SU-DHL-6 (cell line): ENCODE measurements around the gene KIFC3.

Source experiments
- H2AFZ ChIP-seq: fragments of 200-600 bp; sonication (generic); 2 replicates; pipeline ENCODE4 v1.6.1; 2014; ENCODE audit warnings: low read depth, mild to moderate bottlenecking, moderate library complexity, mixed read lengths, antibody characterized with exemption, low read length; ENCODE audit not compliant: severe bottlenecking
- H3F3A ChIP-seq: fragments of 200-600 bp; shearing (Covaris generic); 2 replicates; pipeline ENCODE4 v1.6.0; 2016; ENCODE audit warnings: antibody characterized with exemption, mild to moderate bottlenecking; ENCODE audit not compliant: insufficient read depth
- H3K27ac ChIP-seq: fragments of 200-600 bp; sonication (generic); 2 replicates; pipeline ENCODE4 v1.5.1; 2016; ENCODE audit warnings: low read depth, mild to moderate bottlenecking, low read length, moderate library complexity, mixed read lengths
- H3K27me3 ChIP-seq: fragments of 200-600 bp; sonication (generic), shearing (Covaris generic); 2 replicates; pipeline ENCODE4 v1.6.0; 2014; ENCODE audit warnings: mild to moderate bottlenecking, low read length
- H3K36me3 ChIP-seq: fragments of 200-600 bp; sonication (generic); 2 replicates; pipeline ENCODE4 v1.6.1; 2014; ENCODE audit warnings: mild to moderate bottlenecking, low read length, mixed read lengths
- H3K4me2 ChIP-seq: fragments of 300-600, 200-600 bp; shearing (Covaris generic), sonication (generic); 2 replicates; pipeline ENCODE4 v1.6.0; 2014; ENCODE audit warnings: low read length, low read depth, mild to moderate bottlenecking; ENCODE audit not compliant: poor library complexity, severe bottlenecking
- H3K4me3 ChIP-seq: fragments of 200-600 bp; sonication (generic); 2 replicates; pipeline ENCODE4 v1.5.1; 2014; ENCODE audit warnings: antibody characterized with exemption, low read length, mild to moderate bottlenecking, mixed read lengths; ENCODE audit not compliant: insufficient read depth, poor library complexity, severe bottlenecking
- H3K79me2 ChIP-seq: fragments of 200-600 bp; sonication (generic); 2 replicates; pipeline ENCODE4 v1.6.1; 2014; ENCODE audit warnings: mild to moderate bottlenecking, low read length, moderate library complexity; ENCODE audit not compliant: insufficient read depth
- H3K9ac ChIP-seq: fragments of 200-600 bp; sonication (generic); 2 replicates; pipeline ENCODE4 v1.7.0; 2014; ENCODE audit warnings: mild to moderate bottlenecking, low read length
- H3K9me2 ChIP-seq: fragments of 200-600 bp; sonication (generic); replicated peaks from 2 replicates; pipeline ENCODE4 v1.6.1; 2014; ENCODE audit warnings: low read length; ENCODE audit not compliant: insufficient read depth
- H3K9me3 ChIP-seq: fragments of 200-600 bp; sonication (generic); 2 replicates; pipeline ENCODE4 v1.6.1; 2014; ENCODE audit warnings: low read length, mixed read lengths; ENCODE audit not compliant: insufficient read depth
- H4K20me1 ChIP-seq: fragments of 200-600 bp; sonication (generic); 2 replicates; pipeline ENCODE4 v1.6.1; 2014; ENCODE audit warnings: low read depth, mild to moderate bottlenecking, antibody characterized with exemption, low read length, moderate library complexity, mixed read lengths
- CTCF ChIP-seq: fragments of 200-600 bp; sonication (generic); IDR thresholded peaks from one replicate; pipeline ENCODE4 v1.5.1; 2017; ENCODE audit warnings: antibody characterized with exemption, mild to moderate bottlenecking, low read length, moderate library complexity; ENCODE audit not compliant: insufficient read depth, poor library complexity, severe bottlenecking
- EZH2phosphoT487 ChIP-seq: fragments of 200-600 bp; sonication (generic), shearing (Covaris generic); conservative IDR thresholded peaks from 2 replicates; pipeline ENCODE4 v1.6.1; 2018; ENCODE audit warnings: mild to moderate bottlenecking, antibody characterized with exemption, low read length, moderate library complexity, mixed read lengths

The KIFC3 gene

DNA sequence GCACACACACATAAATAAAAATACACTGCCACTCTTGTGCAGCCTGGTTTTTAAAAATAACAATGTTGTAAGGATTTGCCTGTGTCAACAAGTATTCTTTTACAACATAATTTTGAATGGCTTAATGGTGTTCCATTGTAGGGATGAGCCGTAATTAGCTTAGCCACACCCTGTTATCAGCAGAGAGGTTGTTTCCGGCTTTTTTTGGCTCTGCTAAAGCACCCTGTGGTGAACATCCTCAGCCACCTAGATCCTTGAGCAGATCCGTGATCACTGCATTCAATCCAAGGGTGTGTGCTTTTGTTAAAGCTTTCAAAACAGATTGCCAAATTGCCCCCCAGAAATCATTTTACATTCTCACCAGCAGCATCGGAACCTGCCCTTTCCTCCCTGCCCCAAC lies 59.7 kb downstream of the KIFC3 start:
- H3K9ac ChIP-seq, result no peak overlapping the region

GRCh38 chr16:57741660-57742191 lies 60.6 kb downstream of the KIFC3 start:
- no peaks in the 10 kb centered on the region for H3K9me2 ChIP-seq
- no peaks in the 10 kb centered on the region for H4K20me1 ChIP-seq
- no peak overlapping the region for H3K4me3 ChIP-seq
- H3K9me3 ChIP-seq, result no peaks in the 10 kb centered on the region
- H3K79me2 ChIP-seq, result no peaks in the 10 kb centered on the region
- H3F3A ChIP-seq, result no peaks in the 10 kb centered on the region
- no peaks in the 10 kb centered on the region for H3K27me3 ChIP-seq
- H3K9ac ChIP-seq, result no peak overlapping the region
- no peak overlapping the region for H3K27ac ChIP-seq
- no peak overlapping the region for H3K4me2 ChIP-seq
- TF ChIP-seq EZH2phosphoT487 (no peak), CTCF (no peak)
- H3K36me3 ChIP-seq, result no peaks in the 10 kb centered on the region
- H2AFZ ChIP-seq, result no peak overlapping the region

More for the DNA sequence above, 59.7 kb downstream of the KIFC3 start:
- no peak overlapping the region for H3K4me3 ChIP-seq
- no peak overlapping the region for H2AFZ ChIP-seq
- H3K9me2 ChIP-seq, result no peaks in the 10 kb centered on the region
- no peak overlapping the region for H3K27ac ChIP-seq
- no peaks in the 10 kb centered on the region for H3K79me2 ChIP-seq
- no peak for TF ChIP-seq EZH2phosphoT487
- no peak for TF ChIP-seq CTCF
- no peaks in the 10 kb centered on the region for H3K27me3 ChIP-seq
- H3F3A ChIP-seq, result no peaks in the 10 kb centered on the region
- no peak overlapping the region for H3K4me2 ChIP-seq
- no peaks in the 10 kb centered on the region for H4K20me1 ChIP-seq
- no peaks in the 10 kb centered on the region for H3K36me3 ChIP-seq
- no peaks in the 10 kb centered on the region for H3K9me3 ChIP-seq

DNA sequence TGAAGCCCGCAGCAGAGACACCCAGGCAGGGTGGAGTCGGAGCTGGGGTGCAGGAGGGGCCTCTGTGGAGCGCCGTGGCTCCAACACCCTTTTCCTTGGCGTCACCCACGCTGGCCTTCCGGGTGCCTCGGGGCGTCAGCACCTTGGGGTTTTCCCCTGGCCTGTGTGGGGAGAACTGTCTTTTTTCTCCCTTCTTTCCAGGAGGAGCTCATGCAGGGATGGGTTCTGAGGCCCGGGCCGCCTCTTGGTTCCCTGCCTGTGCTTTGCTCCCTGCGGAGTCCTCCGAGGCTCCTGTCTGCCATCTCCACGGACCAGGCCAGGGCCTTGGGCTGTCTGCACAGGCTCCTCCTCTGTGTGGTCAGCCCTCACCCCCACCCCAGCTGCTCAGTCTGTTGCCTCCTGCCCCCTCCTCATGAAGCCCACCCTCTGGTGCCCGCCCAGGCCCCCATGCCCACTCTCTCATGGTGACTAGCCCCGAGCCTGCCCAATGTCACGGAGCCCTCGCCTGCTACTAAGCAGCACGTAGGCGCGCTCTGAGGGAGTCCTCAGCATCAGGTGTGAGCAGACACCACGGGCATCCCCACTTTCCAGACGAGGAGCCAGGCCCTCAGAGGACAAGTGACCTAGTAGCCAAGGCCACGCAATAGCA lies 61.7 kb downstream of the KIFC3 start:
- Histone ChIP-seq H3K4me3 (no peak overlapping the region), H3F3A (no peaks in the 10 kb centered on the region), H3K4me2 (no peak overlapping the region), H3K79me2 (no peaks in the 10 kb centered on the region), H3K9me3 (no peaks in the 10 kb centered on the region), H3K9ac (no peak overlapping the region), H4K20me1 (no peaks in the 10 kb centered on the region), H2AFZ (no peak overlapping the region), H3K36me3 (no peaks in the 10 kb centered on the region), H3K27ac (no peak overlapping the region), H3K9me2 (no peaks in the 10 kb centered on the region), H3K27me3 (no peaks in the 10 kb centered on the region)
- TF ChIP-seq EZH2phosphoT487 (no peak), CTCF (no peak)
